A673 (cell line): ENCODE measurements around the gene PNKD. TPM values are rescaled to one million over a fixed set of nuclear protein-coding genes. Genes with fewer than 3 reads are reported as not detected.

Experiments
- BruUV-seq: library from RNA; stranded (reverse); fragments of 400-500 nt; replicated peaks from 2 replicates; lab custom pipeline; 2021; lab: Mats Ljungman, UMichigan
- CTCF ChIA-PET: fragments of 300-600 bp; sonication (Branson Sonifier 250); formaldehyde crosslinking; loops from one replicate; lab custom pipeline; 2022; ENCODE audit warnings: antibody characterized with exemption; lab: Charles Lee
- POLR2A ChIA-PET: fragments of 300-600 bp; sonication (Branson Sonifier 250); formaldehyde crosslinking; loops from one replicate; lab custom pipeline; 2022; ENCODE audit warnings: antibody characterized with exemption; ENCODE audit not compliant: low non-redundant PET; lab: Charles Lee
- DNase-seq: peaks from one replicate; pipeline ENCODE4 v3.0.0-alpha.2; 2015; ENCODE audit warnings: low spot score
- H3K27ac ChIP-seq: fragments of 200-600 bp; sonication (generic); 2 replicates; pipeline ENCODE4 v1.5.1; 2016; ENCODE audit warnings: mixed run types, low read depth, mild to moderate bottlenecking, mixed read lengths, antibody characterized with exemption, low read length; ENCODE audit not compliant: poor library complexity, severe bottlenecking
- H3K27me3 ChIP-seq: fragments of 200-600 bp; sonication (generic); replicated peaks from 2 replicates; pipeline ENCODE4 v1.6.1; 2017; ENCODE audit warnings: mixed run types, low read depth, mild to moderate bottlenecking, mixed read lengths, antibody characterized with exemption, low read length; ENCODE audit not compliant: insufficient read depth, poor library complexity
- H3K36me3 ChIP-seq: fragments of 200-600 bp; sonication (generic); 2 replicates; pipeline ENCODE4 v1.6.1; 2016; ENCODE audit warnings: mixed run types, mild to moderate bottlenecking, mixed read lengths, antibody characterized with exemption, low read length; ENCODE audit not compliant: insufficient read depth, poor library complexity, severe bottlenecking
- H3K4me1 ChIP-seq: fragments of 200-600 bp; sonication (generic); 2 replicates; pipeline ENCODE4 v1.6.1; 2017; ENCODE audit warnings: mixed run types, mild to moderate bottlenecking, mixed read lengths, antibody characterized with exemption, low read length; ENCODE audit not compliant: insufficient read depth, poor library complexity, severe bottlenecking
- H3K4me3 ChIP-seq: fragments of 200-600 bp; sonication (generic); 2 replicates; pipeline ENCODE4 v1.5.1; 2016; ENCODE audit warnings: low read depth, mixed run types, mild to moderate bottlenecking, mixed read lengths, low read length; ENCODE audit not compliant: poor library complexity, severe bottlenecking
- H3K9me3 ChIP-seq: fragments of 200-600 bp; sonication (generic); 2 replicates; pipeline ENCODE4 v1.6.1; 2016; ENCODE audit warnings: mixed run types, low read depth, mild to moderate bottlenecking, mixed read lengths, antibody characterized with exemption, low read length; ENCODE audit not compliant: poor library complexity, severe bottlenecking
- CTCF ChIP-seq: fragments of 300-800, 200-600 bp; sonication (generic); conservative IDR thresholded peaks from 2 replicates; pipeline ENCODE4 v1.5.1; 2017; ENCODE audit warnings: low read depth, mild to moderate bottlenecking, antibody characterized with exemption, low read length, moderate library complexity, mixed read lengths
- EZH2 ChIP-seq: fragments of 200-600 bp; sonication (generic); IDR thresholded peaks from 2 replicates; pipeline ENCODE4 v1.6.1; 2017; ENCODE audit warnings: borderline replicate concordance, low read depth, mild to moderate bottlenecking, mixed read lengths, antibody characterized with exemption, low read length; ENCODE audit not compliant: poor library complexity, severe bottlenecking
- intact Hi-C: fragments of 100-400 bp; cut with micrococcal nuclease; formaldehyde crosslinking; loops from one replicate; pipeline ENCODE4 v1.10.0; 2022; ENCODE audit not compliant: unreplicated experiment
- total RNA-seq: library from RNA; stranded (reverse); gene quantifications from 2 replicates; pipeline ENCODE4 v1.2.3, GENCODE V29; 2021

The PNKD gene
- total RNA-seq, 1 experiment from 2014 or later, result 36.7 TPM

- no peaks in the 10 kb centered on the region for H3K36me3 ChIP-seq
- DNase-seq, result peak; percentile 44
- H3K9me3 ChIP-seq, result no peaks in the 10 kb centered on the region
- no peak overlapping the region for H3K4me3 ChIP-seq
- no TSS peak for BruUV-seq
- intact Hi-C loops, result no loop called here
- CTCF ChIA-PET, result interaction anchor here (0.8 kb wide), 1 partner anchor 136 kb away, joined by 3 read pairs; no protein-coding TSS in a partner anchor
- H3K4me1 ChIP-seq, result peaks cover 19% of the 10 kb centered on the region
- H3K27me3 ChIP-seq, result no peaks in the 10 kb centered on the region
- POLR2A ChIA-PET, result no interaction called here
- no peak overlapping the region for H3K27ac ChIP-seq
- no peak for TF ChIP-seq EZH2
- no peak for TF ChIP-seq CTCF
These were observed 24.7 kb downstream of the PNKD start for GRCh38 chr2:218295029-218295428.

GRCh38 chr2:218296200-218296599 is 25.9 kb downstream of the PNKD start:
- Histone ChIP-seq H3K4me3 (no peak overlapping the region), H3K9me3 (no peaks in the 10 kb centered on the region), H3K27me3 (no peaks in the 10 kb centered on the region), H3K27ac (no peak overlapping the region), H3K36me3 (no peaks in the 10 kb centered on the region), H3K4me1 (peaks cover 16% of the 10 kb centered on the region)
- no TSS peak for BruUV-seq
- CTCF ChIA-PET, result interaction anchor here (1.6 kb wide), 1 partner anchor 100 kb away, joined by 3 read pairs; no protein-coding TSS in a partner anchor
- POLR2A ChIA-PET, result no interaction called here
- no peak for DNase-seq
- intact Hi-C loops, result no loop called here
- TF ChIP-seq CTCF (no peak), EZH2 (no peak)

- no peak for TF ChIP-seq CTCF
- TF ChIP-seq EZH2, result no peak
- no peaks in the 10 kb centered on the region for H3K36me3 ChIP-seq
- intact Hi-C loops, result no loop called here
- BruUV-seq, result no TSS peak
- no peak overlapping the region for H3K27ac ChIP-seq
- no peak overlapping the region for H3K4me3 ChIP-seq
- no peaks in the 10 kb centered on the region for H3K9me3 ChIP-seq
- peaks cover 16% of the 10 kb centered on the region for H3K4me1 ChIP-seq
- H3K27me3 ChIP-seq, result no peaks in the 10 kb centered on the region
- ChIA-PET CTCF (interaction anchor here (1.6 kb wide), 1 partner anchor 99 kb away, joined by 3 read pairs; no protein-coding TSS in a partner anchor), POLR2A (no interaction called here)
- no peak for DNase-seq
These were observed 26.5 kb downstream of the PNKD start for GRCh38 chr2:218296847-218297246.
